ENCODE results near the gene COL1A1.

The COL1A1 gene

GRCh38 chr17:50201276-50201854 is at the start of gene COL1A1:
COL1A1 (minus strand) TSS chr17:50201631; CDS start chr17:50201513, 118 bp downstream.
- DNase-seq (ENCODE audit: insufficient read length, low spot score), result no peak
- FAIRE-seq, result no peak
- TF ChIP-seq CTCF (IDR thresholded peaks at IDR 0.05; ENCODE audit: insufficient read depth, missing control alignments), result no peak

GRCh38 chr17:50248255-50248654 is 46.8 kb upstream of the COL1A1 start:
- no peak for TF ChIP-seq CTCF (IDR thresholded peaks at IDR 0.05; ENCODE audit: insufficient read depth, missing control alignments)
- DNase-seq (ENCODE audit: insufficient read length, low spot score) (no peak), FAIRE-seq (no peak)

- DNase-seq (ENCODE audit: insufficient read length, low spot score) (no peak), FAIRE-seq (no peak)
- TF ChIP-seq CTCF (IDR thresholded peaks at IDR 0.05; ENCODE audit: insufficient read depth, missing control alignments), result no peak
Measured at GRCh38 chr17:50244771-50245170, 43.3 kb upstream of the COL1A1 start.

GRCh38 chr17:50241431-50241830 is 40.0 kb upstream of the COL1A1 start:
- DNase-seq (ENCODE audit: insufficient read length, low spot score) (no peak), FAIRE-seq (no peak)
- no peak for TF ChIP-seq CTCF (IDR thresholded peaks at IDR 0.05; ENCODE audit: insufficient read depth, missing control alignments)

- FAIRE-seq, result no peak
Measured at GRCh38 chr17:50240851-50241250, 39.4 kb upstream of the COL1A1 start.

GRCh38 chr17:50239937-50240336 is 38.5 kb upstream of the COL1A1 start:
- FAIRE-seq (no peak), DNase-seq (ENCODE audit: insufficient read length, low spot score) (no peak)
- TF ChIP-seq CTCF (IDR thresholded peaks at IDR 0.05; ENCODE audit: insufficient read depth, missing control alignments), result no peak

More at GRCh38 chr17:50240851-50241250, 39.4 kb upstream of the COL1A1 start:
- DNase-seq (ENCODE audit: insufficient read length, low spot score), result no peak
- no peak for TF ChIP-seq CTCF (IDR thresholded peaks at IDR 0.05; ENCODE audit: insufficient read depth, missing control alignments)

GRCh38 chr17:50238601-50239280 is 37.3 kb upstream of the COL1A1 start:
- DNase-seq (ENCODE audit: insufficient read length, low spot score) (no peak), FAIRE-seq (no peak)
- TF ChIP-seq CTCF (IDR thresholded peaks at IDR 0.05; ENCODE audit: insufficient read depth, missing control alignments), result no peak

All from D721Med (cell line).